Parathyroid adenoma (tissue), 2 donors: ENCODE measurements around the gene LGI4.

ENCODE experiments used
- H2AFZ ChIP-seq: fragments of 300-600 bp; sonication (generic); one replicate; pipeline ENCODE4 v1.7.0; 2017; ENCODE audit warnings: antibody characterized with exemption, mild to moderate bottlenecking
- H3K27ac ChIP-seq: fragments of 300-600 bp; sonication (generic); one replicate; pipeline ENCODE4 v1.7.0; 2017
- H3K27me3 ChIP-seq: fragments of 300-600 bp; sonication (generic); one replicate; pipeline ENCODE4 v1.7.0; 2017; ENCODE audit warnings: low read length; ENCODE audit not compliant: control insufficient read depth, insufficient read depth
- H3K36me3 ChIP-seq: fragments of 300-600 bp; sonication (generic); one replicate; pipeline ENCODE4 v1.7.0; 2017; ENCODE audit warnings: low read length; ENCODE audit not compliant: control insufficient read depth, insufficient read depth
- H3K4me1 ChIP-seq: fragments of 300-600 bp; sonication (generic); one replicate; pipeline ENCODE4 v1.7.0; 2017; ENCODE audit warnings: control low read depth
- H3K4me2 ChIP-seq: fragments of 300-600 bp; sonication (generic); one replicate; pipeline ENCODE4 v1.7.0; 2017; ENCODE audit warnings: low read length
- H3K4me3 ChIP-seq: fragments of 300-600 bp; sonication (generic); one replicate; pipeline ENCODE4 v1.7.0; 2017; ENCODE audit warnings: low read depth, low read length
- H3K79me2 ChIP-seq: fragments of 300-600 bp; sonication (generic); one replicate; pipeline ENCODE4 v1.7.0; 2017; ENCODE audit warnings: control low read depth
- H3K9ac ChIP-seq: fragments of 300-600 bp; sonication (generic); one replicate; pipeline ENCODE4 v1.7.0; 2017; ENCODE audit warnings: mild to moderate bottlenecking
- H3K9me3 ChIP-seq: fragments of 300-600 bp; sonication (generic); one replicate; pipeline ENCODE4 v1.7.0; 2017; ENCODE audit warnings: low read length; ENCODE audit not compliant: control insufficient read depth
- TF ChIP-seq, protein P1 (sequence below): fragments of 300-600 bp; sonication (generic); IDR thresholded peaks from one replicate; pipeline ENCODE4 v1.7.0; 2017; ENCODE audit warnings: antibody characterized with exemption, mild to moderate bottlenecking
- donor health status: primary hyperparathyroidism.

LGI4 gene

DNA sequence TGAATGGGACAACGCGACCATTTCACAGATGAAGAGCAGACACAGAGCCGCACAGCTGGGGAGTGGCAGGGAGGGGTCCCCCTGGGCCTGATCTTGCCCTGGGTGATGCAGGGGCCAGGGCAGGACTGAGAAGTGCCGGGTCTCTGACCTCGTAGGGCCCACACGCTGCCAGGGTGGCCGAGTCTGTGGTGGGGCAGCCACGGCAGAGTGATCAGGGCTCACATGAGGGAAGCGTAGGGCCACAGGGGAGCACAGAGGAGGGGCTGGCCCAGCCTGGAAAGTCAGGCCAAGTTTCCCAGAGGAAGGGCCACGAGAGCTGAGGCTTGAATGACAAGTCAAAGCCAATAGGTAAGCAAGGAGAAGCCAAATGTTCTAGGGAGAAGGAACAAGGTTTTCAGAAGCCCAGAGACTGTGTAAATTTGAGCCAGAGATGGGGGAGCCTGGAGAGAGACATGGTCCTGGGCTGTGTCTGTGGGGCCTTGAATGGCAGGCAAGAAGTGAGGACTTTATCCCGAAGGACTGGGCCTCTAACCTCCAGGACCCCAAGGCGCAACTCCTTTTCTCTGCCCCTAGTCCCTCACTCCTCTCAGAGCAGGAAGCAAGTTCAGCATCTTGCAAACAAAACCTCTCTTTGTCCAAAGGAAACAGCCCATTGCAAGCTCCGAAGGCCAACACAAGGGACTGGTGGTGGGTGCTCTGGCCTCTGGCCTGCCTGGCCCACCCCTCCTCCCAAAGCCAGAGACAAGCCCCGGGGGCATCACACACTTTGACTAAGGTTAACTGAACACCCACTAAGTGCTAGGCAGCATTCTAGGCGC, 51.0 kb downstream of the LGI4 start:
- Histone ChIP-seq H3K27me3 (no peaks in the 10 kb centered on the region), H3K4me1 (no peaks in the 10 kb centered on the region), H3K79me2 (no peaks in the 10 kb centered on the region), H3K27ac (no peak overlapping the region), H2AFZ (no peak overlapping the region), H3K9ac (no peak overlapping the region), H3K9me3 (no peaks in the 10 kb centered on the region), H3K4me3 (no peak overlapping the region), H3K36me3 (no peaks in the 10 kb centered on the region), H3K4me2 (no peak overlapping the region)
- TF ChIP-seq, protein P1, sequence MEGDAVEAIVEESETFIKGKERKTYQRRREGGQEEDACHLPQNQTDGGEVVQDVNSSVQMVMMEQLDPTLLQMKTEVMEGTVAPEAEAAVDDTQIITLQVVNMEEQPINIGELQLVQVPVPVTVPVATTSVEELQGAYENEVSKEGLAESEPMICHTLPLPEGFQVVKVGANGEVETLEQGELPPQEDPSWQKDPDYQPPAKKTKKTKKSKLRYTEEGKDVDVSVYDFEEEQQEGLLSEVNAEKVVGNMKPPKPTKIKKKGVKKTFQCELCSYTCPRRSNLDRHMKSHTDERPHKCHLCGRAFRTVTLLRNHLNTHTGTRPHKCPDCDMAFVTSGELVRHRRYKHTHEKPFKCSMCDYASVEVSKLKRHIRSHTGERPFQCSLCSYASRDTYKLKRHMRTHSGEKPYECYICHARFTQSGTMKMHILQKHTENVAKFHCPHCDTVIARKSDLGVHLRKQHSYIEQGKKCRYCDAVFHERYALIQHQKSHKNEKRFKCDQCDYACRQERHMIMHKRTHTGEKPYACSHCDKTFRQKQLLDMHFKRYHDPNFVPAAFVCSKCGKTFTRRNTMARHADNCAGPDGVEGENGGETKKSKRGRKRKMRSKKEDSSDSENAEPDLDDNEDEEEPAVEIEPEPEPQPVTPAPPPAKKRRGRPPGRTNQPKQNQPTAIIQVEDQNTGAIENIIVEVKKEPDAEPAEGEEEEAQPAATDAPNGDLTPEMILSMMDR = no peak

DNA sequence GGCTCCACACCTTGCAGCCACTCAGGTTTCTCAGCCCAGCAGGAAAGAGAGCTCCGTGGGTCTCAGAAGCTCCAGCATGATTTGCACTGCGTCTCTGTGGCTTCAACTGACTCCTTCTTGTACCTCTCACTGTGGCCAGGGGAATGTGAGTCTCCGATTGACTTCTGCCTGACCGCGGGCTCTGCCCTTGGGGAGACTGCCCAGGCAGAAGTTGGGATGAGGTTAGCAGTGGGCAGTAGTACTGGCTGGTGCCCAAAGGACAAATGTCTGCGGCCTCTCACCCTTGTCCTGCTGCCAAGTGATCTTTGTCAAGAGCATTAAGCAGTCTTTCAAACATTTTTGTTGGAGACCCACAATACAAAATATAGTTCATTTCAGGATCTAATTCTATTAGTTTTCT, 53.7 kb downstream of the LGI4 start:
- Histone ChIP-seq H3K4me2 (no peak overlapping the region), H2AFZ (no peak overlapping the region), H3K79me2 (no peaks in the 10 kb centered on the region), H3K9me3 (no peaks in the 10 kb centered on the region), H3K9ac (no peak overlapping the region), H3K27ac (no peak overlapping the region), H3K36me3 (no peaks in the 10 kb centered on the region), H3K4me1 (no peaks in the 10 kb centered on the region), H3K4me3 (no peak overlapping the region), H3K27me3 (no peaks in the 10 kb centered on the region)
- TF ChIP-seq, protein P1 = no peak

DNA sequence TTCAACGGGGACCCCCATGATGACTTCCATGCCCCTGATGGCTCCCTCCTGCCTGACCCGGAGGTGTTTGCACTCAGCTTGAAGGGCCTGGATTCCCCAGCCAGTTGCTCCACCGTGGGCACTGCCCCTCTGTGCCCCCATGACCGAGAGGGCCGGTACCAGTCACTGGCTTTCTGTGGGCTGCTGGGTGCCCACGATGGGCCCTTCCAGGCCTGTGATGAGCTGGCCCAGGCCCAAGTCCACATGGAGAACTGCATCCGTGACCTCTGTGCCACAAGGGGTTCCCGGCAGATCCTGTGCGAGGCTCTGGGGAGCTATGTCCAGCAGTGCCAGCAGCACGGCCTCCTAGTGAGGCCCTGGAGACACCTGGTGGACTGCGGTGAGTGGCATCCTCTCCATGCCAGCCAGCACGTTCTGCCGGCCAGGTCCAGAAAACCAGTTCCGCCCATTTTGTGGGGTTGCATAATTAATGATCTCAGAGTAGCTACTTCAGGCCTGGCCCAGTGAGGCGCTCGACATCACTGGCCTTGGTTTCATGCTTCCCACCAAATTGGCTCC, 54.2 kb downstream of the LGI4 start:
- no peak overlapping the region for H3K9ac ChIP-seq
- no peak overlapping the region for H2AFZ ChIP-seq
- TF ChIP-seq, protein P1 = no peak
- no peaks in the 10 kb centered on the region for H3K79me2 ChIP-seq
- no peaks in the 10 kb centered on the region for H3K27me3 ChIP-seq
- no peak overlapping the region for H3K4me2 ChIP-seq
- no peaks in the 10 kb centered on the region for H3K36me3 ChIP-seq
- no peak overlapping the region for H3K27ac ChIP-seq
- H3K4me3 ChIP-seq = no peak overlapping the region
- H3K9me3 ChIP-seq = no peaks in the 10 kb centered on the region
- H3K4me1 ChIP-seq = no peaks in the 10 kb centered on the region

DNA sequence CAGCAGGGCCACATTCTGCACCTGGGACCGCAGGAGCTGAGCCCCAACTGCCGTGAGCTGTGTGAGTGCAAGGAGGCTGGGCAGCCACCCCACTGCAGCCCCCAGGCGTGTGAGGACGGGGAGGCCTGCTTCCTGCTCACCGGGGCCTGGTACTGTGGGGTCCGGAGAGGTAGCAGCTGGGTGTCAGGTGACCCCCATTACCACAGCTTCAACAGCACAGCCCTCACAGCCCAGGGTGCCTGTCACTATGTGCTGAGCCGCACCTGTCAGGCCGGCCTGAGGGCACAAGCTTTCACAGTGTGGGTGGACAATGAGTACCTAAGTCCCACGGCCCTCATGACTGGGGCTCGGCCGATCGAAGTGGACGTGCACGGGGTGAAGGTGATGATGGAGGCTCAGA, 55.0 kb downstream of the LGI4 start:
- Histone ChIP-seq H3K27me3 (no peaks in the 10 kb centered on the region), H2AFZ (no peak overlapping the region), H3K9me3 (no peaks in the 10 kb centered on the region), H3K79me2 (no peaks in the 10 kb centered on the region), H3K9ac (no peak overlapping the region), H3K4me1 (no peaks in the 10 kb centered on the region), H3K4me2 (no peak overlapping the region), H3K36me3 (no peaks in the 10 kb centered on the region), H3K4me3 (no peak overlapping the region), H3K27ac (no peak overlapping the region)
- TF ChIP-seq, protein P1 = no peak
